HG02981 (cell line): ENCODE measurements around the gene TMEM256.

Experiments
- ATAC-seq: cut with Tn5 transposase; IDR thresholded peaks from one replicate; pipeline ENCODE4 v1.9.1; 2021; ENCODE audit warnings: mild to moderate bottlenecking, moderate library complexity; ENCODE audit not compliant: unreplicated experiment

The TMEM256 gene

DNA sequence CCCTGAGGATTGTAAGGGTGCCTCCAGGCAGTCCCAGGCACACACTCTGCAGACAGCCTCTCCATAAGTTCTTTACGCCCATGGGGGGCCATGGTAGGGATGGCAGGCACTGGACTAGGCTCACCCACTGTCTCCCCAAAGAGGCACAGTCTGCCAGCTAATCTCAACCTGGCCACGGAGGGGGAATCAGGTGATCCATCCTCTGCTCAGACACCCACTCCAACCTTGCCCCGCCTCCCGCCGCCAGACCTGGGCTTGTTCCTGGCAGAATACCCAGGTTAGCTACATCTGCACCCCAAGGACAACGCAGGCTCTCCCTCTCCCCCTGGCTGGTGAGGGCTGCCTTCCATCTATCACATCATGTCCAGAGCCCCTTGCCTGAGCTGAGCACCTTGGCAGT lies 5.0 kb upstream of the TMEM256 start:
- ATAC-seq: no peak

- ATAC-seq: no peak
Measured at GRCh38 chr17:7408252-7408727, 4.4 kb upstream of the TMEM256 start.

- no peak for ATAC-seq
Measured at GRCh38 chr17:7407485-7408251, 3.8 kb upstream of the TMEM256 start, which contains the start of gene NLGN2. Gene NLGN2 (plus strand): TSS chr17:7407845. CDS start chr17:7408256, 411 bp downstream.

- ATAC-seq: no peak
Measured at GRCh38 chr17:7407082-7407481, 3.2 kb upstream of the TMEM256 start.

DNA sequence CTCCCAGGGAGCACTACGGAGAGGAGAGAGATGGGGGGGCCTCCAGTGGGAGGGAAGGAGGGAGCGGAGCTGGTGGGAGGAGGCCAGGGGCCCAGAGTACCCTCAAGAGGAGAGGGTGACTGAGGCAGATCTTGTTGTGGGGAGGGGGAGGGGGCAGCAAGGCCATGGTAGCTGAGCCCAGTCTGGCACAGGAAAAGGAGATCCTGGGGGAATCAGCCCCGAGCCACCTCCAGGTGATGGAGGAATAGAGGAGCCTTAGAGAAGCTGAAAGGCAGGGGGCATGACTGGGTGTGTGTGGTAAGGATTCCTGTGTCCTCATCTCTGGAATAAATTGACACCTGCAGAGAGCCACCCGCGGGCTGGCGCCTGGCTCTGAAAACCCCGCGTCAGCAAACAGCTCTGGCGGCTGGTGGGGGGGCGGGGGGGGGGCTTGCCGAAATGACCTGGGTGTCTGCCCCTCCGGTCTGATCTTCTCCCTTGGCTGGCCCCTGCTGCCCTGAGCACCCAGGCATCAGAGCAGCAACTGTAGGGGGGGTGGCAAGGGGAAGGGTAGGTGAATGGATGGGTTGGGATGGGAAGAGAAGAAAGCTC lies 2.4 kb upstream of the TMEM256 start:
- ATAC-seq: no peak

- ATAC-seq: no peak
Measured at GRCh38 chr17:7405350-7406234, 1.7 kb upstream of the TMEM256 start.

DNA sequence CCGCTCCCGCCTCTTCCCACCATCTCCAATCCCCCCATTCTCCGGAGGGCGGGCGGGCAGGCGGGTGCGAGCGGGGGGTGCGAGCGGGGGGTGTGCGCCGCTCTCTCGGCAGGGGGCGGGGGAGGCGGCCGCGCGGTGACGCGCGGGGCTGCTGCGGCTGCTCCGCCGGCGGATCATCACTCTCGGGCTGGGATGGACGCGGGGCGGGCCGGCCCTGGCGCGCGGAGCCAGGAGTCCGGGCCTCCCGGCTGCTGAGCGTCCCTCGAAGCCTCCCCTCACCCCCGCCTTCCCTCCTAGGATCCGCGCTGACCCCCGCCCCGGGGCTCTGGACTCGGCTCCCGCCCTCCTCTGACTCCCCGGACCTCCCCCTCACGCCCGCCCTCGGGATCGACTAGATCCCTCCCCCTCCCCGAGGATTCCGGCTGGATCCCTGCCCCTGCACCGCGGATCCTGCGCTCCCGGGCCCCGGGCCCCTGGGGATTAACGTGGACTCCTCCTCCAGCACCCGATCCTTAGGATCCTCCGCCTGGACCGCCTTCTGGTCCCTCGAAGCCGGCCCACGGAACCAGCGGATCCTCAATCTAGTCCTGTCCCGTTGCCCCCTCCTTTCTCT lies 946 bp upstream of the TMEM256 start:
- ATAC-seq: peak; percentile 7

DNA sequence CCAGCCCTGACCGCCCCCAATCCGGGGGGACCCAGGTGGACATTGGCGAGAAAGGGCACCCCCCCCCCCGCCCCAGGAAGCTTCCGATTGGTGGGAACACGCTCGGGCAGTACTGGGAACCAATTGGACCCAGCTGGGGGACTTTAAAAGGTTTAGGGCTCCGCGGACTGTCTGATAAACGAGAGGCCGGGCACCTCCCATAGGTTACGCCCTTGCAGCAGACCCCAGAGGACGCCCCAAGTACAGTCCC lies 245 bp downstream of the TMEM256 start:
- ATAC-seq: no peak

DNA sequence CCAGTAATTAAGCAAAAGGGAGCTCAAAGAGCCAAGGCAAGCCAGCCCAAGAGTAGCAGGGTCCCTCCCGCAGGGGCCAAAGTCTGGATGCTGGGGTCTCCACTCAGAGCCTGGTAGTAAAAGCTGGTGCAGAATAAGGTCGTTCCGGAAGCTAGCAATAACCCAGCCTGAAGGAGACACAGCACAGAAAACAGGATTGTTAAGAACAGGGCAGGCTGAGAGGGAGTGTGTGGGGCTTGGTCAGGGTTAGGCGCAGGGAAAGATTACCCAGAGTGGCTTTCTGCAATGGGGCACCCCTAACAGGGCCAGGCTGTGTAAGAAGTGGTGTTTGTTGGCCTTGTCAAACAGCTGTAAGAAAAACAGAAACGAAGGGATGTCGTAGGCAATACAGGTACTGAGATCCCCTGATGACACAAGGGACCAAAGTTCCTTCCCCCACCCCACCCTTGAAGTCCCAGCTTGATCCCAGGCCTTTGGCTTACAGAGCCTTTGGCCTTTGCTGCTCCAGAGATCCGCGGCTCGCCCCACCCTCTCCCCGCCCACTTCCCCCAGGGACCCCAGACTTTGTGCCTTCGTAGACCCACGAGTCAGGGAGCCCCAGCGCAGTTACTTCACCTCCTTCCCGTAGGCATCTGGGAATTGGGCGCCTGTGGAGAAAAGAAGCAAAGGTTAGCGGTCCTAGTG lies 712 bp downstream of the TMEM256 start:
- no peak for ATAC-seq

DNA sequence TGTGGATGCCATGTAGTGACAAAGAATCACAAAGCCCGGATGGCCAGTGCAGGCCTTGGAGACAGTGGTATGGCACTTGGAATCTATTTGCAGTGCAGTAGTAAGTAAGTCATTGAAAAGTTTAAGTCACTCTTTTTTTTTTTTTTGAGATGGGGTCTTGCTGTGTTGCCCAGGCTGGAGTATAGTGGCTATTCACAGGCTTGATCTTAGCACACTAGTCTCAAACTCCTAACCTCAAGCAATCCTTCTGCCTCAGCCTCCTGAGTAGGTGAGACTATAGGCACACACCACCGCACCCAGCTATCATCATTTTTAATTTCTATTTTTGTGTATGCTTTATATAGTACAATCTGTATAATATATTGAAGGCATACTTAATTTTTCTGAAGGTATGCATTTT lies 5.3 kb downstream of the TMEM256 start:
- ATAC-seq: no peak

- ATAC-seq: no peak
Measured at GRCh38 chr17:7396147-7396546, 7.8 kb downstream of the TMEM256 start.

GRCh38 chr17:7394452-7395191 lies 9.3 kb downstream of the TMEM256 start, which contains the start of gene PLSCR3:
Gene PLSCR3 (minus strand): TSS chr17:7394525. CDS start chr17:7394110, 415 bp downstream.
- ATAC-seq: peak; percentile 73

DNA sequence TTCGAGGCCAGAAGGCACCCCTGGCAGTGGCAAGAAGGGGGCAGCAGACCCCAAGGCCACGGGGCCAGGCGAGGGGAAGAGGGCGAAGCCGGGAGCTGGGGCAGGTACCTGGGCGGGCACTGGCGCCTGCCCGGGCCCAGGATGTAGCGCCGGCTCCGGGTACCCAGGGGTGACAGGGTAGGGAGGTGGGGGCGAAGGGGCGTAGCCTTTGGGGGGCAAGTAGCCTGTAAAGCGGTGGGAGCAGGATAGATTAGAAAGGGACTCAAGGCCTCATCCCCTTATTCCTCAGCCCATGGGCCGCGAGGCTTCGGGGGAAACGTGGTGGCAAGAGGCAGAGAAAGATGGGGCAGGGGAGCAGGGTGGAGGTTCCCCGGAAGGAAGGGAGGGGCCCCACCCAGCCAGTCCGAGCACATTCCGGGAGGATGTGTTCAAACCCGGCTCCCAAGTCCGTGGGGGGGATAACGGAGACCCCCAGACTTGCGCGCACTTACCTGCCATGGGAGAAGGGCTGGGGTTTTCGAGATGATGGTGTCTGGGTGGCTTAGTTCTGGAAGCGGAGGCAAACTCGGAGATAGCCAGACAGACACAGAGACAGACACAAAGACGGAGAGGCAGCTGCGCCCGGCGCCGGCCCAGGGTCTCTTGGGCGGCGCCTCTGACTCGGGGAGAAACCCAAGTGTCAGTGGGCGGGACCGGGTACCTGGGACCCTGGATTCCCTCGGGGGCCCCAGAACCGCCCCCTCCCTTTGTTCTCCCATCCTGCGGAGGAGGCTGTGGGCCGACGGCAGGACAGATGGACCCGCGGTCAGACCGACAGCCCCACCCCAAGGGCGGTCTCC lies 10.1 kb downstream of the TMEM256 start:
- ATAC-seq: peak; percentile 26

- no peak for ATAC-seq
Measured at GRCh38 chr17:7392696-7393612, 10.9 kb downstream of the TMEM256 start.

DNA sequence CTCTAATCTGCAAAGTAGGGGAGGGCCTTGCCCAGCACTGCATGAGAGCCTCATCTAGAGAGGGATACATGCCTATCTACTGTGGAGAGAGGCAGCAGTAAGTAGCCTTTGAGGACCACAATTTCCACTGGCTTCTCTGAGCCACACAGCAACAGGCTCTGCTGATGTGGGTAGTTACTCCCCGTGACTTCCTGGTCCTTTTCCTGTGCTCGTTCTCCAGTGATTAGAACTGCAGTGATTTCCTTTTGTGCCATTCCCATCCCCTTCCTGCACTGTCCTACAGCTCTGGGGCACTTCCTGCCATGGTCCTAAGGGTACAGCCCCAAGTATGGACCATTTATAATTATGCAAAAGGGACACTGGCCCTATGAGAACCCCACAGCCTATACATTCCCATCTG lies 12.6 kb downstream of the TMEM256 start:
- no peak for ATAC-seq

DNA sequence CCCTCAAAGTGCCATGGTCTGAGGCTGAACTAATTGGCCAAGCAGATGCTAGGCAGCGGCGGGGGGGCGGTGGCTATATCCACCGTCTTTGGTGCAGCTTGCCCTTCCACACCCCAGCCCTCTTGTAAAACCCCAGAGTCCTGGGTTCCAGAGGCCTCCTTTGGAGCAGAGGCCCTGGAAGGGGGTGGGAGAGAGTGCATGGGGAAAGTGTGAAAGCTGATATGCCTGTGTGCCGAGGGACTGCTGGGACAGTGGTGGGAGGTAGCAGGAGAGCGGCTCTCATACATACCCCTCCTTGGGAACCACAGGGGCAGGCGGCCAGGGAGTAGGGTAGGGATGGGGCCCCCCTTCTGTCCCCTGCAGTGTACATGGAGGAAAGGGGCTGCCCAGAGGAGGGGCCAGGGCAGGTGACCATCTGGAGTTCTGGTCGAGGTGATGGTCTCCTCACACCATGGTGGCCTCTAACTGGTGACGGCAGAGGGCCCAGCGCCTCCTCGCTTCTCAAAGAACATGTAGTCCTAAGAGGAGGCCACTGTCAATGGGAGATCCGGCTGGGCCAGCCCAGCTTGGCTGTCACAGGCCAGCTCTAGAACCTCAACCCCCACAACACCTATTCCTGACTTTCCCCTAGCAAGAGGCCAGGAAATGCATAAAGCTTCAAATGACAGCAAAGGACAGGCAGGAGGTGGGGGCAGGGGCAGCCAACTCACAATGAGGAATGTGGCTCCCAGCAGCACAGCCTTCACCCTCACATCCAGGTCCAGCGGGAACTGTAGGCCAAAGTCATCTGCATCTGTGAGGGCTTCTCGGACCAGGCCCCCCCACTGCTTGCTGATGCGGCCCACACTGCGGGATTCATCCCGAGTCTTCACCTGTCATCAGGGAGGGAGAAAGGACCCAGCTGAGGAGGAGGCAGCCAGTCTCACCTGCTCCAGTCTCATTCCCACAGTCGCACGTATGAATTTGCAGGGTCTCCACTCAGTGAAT lies 13.7 kb downstream of the TMEM256 start:
- ATAC-seq: no peak

DNA sequence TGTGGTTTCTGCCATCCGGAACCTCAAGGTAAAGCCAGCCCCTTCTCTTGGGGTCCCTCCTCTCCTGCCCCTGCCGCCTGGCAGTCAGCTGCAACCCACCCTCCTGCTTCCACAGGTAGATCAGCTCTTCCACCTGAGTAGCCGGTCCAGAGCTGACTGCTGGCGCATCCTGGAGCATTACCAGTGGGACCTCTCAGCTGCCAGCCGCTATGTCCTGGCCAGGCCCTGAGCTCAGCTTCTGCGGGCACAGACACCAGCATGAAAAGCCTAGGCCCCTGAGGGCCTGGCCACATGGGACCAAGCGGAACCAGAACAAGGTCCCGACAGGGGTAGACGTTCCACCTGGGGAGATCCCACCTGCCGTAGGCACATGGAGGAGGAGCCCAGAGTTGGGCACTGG lies 15.0 kb downstream of the TMEM256 start:
- ATAC-seq: no peak
